ENCODE data around the gene BTNL9. TPM values are rescaled to one million over a fixed set of nuclear protein-coding genes. Genes with fewer than 3 reads are reported as not detected.

The BTNL9 gene
- polyA plus RNA-seq, 6 donors from 2014 or later: 0.08 to 1.4 (median 0.58) TPM

Other genes starting within 250 kb of the BTNL9 start
- 100 to 1,000 TPM in 2 of 6 donors, 10 to 100 TPM in 4; 71.9 to 121 (median 84.2) TPM for gene MGAT1, start 237.5 kb upstream of the BTNL9 start, polyA plus RNA-seq (ENCODE audit: low read depth in 6 of 6)
- 10 to 100 TPM; 12.1 to 26.5 (median 22.5) TPM for gene ZFP62, start 179.0 kb upstream of the BTNL9 start, polyA plus RNA-seq (ENCODE audit: low read depth in 6 of 6)
- not detected for gene BTNL8, start 141.1 kb upstream of the BTNL9 start, polyA plus RNA-seq (ENCODE audit: low read depth in 6 of 6)
- not detected for gene BTNL3, start 51.4 kb upstream of the BTNL9 start, polyA plus RNA-seq (ENCODE audit: low read depth in 6 of 6)
- not detected for gene OR2V1, start 90.9 kb downstream of the BTNL9 start, polyA plus RNA-seq (ENCODE audit: low read depth in 6 of 6)
- gene OR2V2, start 107.3 kb downstream of the BTNL9 start, polyA plus RNA-seq (ENCODE audit: low read depth in 6 of 6): not detected
- gene TRIM7, start 164.9 kb downstream of the BTNL9 start, polyA plus RNA-seq (ENCODE audit: low read depth in 6 of 6): under 1 TPM in 3 of 6 donors, not detected in 3; 0.09 to 0.27 (median 0.24) TPM
- gene TRIM41, start 183.0 kb downstream of the BTNL9 start, polyA plus RNA-seq (ENCODE audit: low read depth in 6 of 6): 1 to 10 TPM in 3 of 6 donors, under 1 TPM in 3; 0.40 to 1.6 (median 1.0) TPM
- gene RACK1, start 203.6 kb downstream of the BTNL9 start, polyA plus RNA-seq (ENCODE audit: low read depth in 6 of 6): 1,000 to 10,000 TPM; 2,383 to 2,887 (median 2,526) TPM
- gene TRIM52, start 220.9 kb downstream of the BTNL9 start, polyA plus RNA-seq (ENCODE audit: low read depth in 6 of 6): 10 to 100 TPM in 5 of 6 donors, 1 to 10 TPM in 1; 6.4 to 35.1 (median 27.7) TPM